Fibroblast of villous mesenchyme (primary cell): ENCODE data around the gene SP110. TPM values are rescaled to one million over a fixed set of nuclear protein-coding genes. Genes with fewer than 3 reads are reported as not detected.

Experiments
- DNase-seq: peaks from one replicate; pipeline ENCODE4 v3.0.0-alpha.2; 2010; ENCODE audit warnings: low read depth
- H3K4me3 ChIP-seq: 2 replicates; pipeline ENCODE4 v1.5.1; 2011; ENCODE audit warnings: low read depth, mild to moderate bottlenecking, low read length
- total RNA-seq: library from RNA; depleted of rRNA; stranded (reverse); fragments of >200 nt; gene quantifications from 2 replicates; pipeline ENCODE4 v1.2.3, GENCODE V29; 2012
- TF ChIP-seq, protein P1 (sequence below): IDR thresholded peaks from 2 replicates; pipeline ENCODE4 v1.5.1; 2012; ENCODE audit warnings: low read depth, mild to moderate bottlenecking, low read length; ENCODE audit not compliant: insufficient read depth

SP110 gene
- total RNA-seq, 1 donor, result 10.4 TPM

DNA sequence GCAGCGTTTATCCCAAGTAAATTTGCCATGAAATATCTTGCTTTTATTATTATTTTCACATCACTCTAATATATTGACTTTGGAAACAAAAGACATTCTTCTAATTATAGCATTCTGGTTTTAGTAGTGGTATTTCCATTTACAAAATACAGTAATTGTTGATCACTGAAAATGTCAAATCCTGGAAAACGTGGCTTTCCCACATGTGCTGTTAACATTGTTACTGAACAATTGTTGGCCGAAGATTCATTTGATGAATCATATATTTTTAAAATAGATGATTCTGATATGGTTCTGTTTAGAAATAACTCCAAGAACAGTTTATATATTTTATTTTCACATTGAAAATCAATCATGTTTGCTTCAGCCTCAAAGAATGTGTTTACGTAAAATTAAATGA, 38.7 kb upstream of the SP110 start:
- TF ChIP-seq, protein P1, sequence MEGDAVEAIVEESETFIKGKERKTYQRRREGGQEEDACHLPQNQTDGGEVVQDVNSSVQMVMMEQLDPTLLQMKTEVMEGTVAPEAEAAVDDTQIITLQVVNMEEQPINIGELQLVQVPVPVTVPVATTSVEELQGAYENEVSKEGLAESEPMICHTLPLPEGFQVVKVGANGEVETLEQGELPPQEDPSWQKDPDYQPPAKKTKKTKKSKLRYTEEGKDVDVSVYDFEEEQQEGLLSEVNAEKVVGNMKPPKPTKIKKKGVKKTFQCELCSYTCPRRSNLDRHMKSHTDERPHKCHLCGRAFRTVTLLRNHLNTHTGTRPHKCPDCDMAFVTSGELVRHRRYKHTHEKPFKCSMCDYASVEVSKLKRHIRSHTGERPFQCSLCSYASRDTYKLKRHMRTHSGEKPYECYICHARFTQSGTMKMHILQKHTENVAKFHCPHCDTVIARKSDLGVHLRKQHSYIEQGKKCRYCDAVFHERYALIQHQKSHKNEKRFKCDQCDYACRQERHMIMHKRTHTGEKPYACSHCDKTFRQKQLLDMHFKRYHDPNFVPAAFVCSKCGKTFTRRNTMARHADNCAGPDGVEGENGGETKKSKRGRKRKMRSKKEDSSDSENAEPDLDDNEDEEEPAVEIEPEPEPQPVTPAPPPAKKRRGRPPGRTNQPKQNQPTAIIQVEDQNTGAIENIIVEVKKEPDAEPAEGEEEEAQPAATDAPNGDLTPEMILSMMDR, result no peak
- no peak overlapping the region for H3K4me3 ChIP-seq
- peak; percentile 16 for DNase-seq

DNA sequence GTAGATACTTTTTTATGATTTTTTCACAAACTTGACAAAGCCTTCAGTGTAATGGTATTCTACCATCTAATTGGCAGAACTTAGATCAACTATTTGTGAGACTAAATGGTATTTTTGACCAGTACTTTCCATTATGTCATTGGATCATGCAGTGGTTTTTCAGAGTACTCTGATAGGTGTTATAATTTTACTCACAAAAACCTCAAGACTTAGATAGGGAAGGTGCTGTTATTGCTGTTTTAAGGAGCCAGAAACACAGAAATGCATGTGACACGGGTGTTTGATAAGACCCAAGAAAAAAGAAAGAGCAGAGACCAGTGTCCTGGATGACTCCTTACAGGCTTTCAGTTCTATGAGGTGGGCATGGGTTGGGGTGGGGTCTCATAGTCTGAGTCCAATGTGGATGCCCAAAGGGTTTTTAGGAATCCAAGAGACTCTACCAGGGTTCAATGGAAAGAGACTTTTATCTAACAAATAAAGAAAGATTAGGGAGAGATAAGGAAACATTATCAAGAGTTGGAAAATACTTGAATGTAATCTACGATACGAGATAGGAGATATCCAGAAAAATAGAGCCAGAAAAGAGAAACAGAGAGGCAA, 37.0 kb upstream of the SP110 start:
- no peak overlapping the region for H3K4me3 ChIP-seq
- no peak for DNase-seq
- TF ChIP-seq, protein P1, result no peak

DNA sequence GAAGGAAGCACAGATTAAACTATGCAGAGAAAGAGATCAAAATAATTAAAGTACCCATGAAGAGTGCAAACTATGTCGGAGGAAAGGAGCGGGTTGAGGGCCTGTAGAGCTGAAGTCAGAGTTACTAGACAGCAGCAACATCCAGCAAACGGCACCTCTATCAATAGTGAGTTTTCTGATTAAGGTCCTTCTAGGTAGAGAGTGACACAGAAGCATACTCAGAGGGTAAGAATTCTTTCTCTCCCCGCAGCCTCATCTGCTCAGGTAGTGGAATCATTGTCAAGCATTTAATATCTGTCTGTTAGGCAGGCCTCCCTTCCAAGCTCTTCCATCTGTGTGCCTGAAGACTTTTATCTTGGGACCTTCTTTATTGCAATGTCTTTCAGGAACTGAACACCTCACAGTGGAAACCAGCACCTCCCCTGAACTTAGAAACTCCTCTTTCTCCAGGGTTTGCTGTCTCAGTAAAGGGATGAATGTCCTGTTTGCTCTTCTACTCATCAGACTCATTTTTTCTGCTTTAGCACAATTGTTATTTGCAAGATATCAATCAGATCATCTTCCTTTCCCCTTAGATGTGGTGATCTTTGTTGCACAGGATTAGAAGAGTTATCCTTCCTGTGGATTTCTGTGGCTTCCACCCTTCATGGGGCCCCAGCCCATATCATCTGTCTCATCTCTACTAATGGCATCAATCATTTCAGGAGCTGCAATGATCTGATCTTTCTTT, 34.5 kb upstream of the SP110 start:
- TF ChIP-seq, protein P1, result no peak
- DNase-seq, result no peak
- no peak overlapping the region for H3K4me3 ChIP-seq

DNA sequence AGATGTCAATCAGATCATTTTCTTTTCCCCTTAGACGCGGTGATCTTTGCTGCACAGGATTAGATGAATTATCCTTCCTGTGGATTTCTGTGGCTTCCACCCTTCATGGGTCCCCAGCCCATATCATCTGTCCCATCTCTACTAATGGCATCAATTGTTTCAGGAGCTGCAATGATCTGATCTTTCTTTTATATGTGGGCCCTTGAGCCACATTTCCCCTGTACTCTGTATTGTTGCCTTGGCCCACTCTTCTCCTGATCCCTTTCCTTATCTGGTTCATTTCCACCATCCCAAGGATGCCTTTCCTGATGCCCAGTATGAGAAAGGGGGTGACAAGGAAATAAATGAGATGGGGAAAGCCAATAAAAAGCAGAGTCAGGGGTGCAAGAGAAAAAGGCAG, 30.4 kb upstream of the SP110 start:
- H3K4me3 ChIP-seq, result no peak overlapping the region
- TF ChIP-seq, protein P1, result no peak
- no peak for DNase-seq

DNA sequence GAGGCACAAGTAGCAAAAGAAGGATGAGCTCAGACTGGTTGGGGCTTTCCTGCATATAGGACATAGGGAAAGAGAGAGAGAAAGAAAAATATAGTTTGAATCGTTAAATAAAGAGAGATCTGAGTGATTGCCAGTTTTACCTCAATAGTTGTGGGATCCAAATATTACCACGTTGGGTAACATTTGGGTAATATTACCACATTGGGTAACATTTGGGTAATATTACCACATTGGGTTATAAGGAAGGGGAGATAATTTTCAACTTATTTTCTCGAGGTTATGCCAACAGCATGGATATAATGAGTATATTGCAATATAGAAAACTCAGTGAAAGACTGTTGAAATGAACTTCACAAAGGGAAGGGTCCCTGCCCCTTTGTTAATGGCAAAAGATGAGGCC, 26.4 kb upstream of the SP110 start:
- no peak overlapping the region for H3K4me3 ChIP-seq
- TF ChIP-seq, protein P1, result no peak
- DNase-seq, result no peak

DNA sequence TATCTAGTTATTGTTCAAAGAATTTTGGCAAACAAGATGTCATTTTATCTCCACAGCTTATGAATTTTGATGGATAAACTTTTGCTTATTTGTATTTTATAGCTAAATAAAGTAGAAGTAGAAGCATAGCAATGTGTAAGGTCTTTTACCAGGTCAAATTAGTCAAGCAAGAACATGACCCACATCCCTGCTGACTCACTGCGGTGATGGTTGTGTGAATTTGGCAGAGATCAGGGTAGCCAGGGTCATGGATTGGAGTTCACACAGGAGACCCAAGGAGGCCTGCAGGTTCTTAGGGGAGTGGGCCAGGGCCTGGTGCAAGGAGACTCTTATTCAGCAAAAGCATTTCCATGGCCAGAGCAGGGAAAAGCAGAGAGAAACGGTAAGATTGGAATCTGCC, 24.4 kb upstream of the SP110 start:
- TF ChIP-seq, protein P1, result no peak
- no peak overlapping the region for H3K4me3 ChIP-seq
- DNase-seq, result no peak
